ENCODE measurements around the gene CFAP58. TPM values are rescaled to one million over a fixed set of nuclear protein-coding genes. Genes with fewer than 3 reads are reported as not detected.

CFAP58 gene
- total RNA-seq, 1 donor from 2014 or later, result 0.12 TPM

- no peak for DNase-seq (ENCODE audit: low spot score)
Observed at GRCh38 chr10:104485632-104486031, 132.0 kb downstream of the CFAP58 start.

- no peak for DNase-seq (ENCODE audit: low spot score)
Observed at GRCh38 chr10:104486803-104487202, 133.2 kb downstream of the CFAP58 start.

DNA sequence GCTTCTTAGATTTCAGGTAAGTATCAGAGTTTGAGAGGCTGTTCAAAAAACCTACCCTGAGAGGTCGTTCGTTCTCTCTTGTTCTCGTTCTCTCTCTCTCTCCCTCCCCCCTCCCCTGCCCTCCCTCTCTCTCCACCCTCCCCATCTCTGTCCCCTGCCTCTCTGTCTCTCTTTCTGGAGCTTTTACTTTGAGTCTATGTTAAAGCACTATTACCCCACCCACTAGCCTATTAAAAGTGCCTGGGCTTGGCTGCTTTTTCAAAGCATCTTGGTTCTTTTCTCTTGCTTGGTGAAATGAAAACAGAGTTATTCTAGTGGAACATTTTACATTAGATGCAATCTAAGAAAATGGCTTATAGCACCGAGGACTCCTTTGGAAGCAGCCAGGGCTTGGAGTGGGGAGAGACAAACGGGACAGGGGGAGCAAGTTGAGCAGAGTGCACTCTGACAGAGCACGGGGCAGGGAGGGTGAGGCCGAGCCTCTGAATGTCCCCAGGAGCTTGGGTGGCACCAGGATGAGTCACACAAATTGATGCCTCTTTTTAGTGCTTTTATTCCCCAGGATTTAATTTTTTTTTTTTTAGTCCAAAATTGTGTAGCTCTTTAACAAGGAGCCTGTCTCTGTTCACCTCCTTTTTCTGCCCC lies 134.3 kb downstream of the CFAP58 start:
- no peak for DNase-seq (ENCODE audit: low spot score)

GRCh38 chr10:104488439-104488832 lies 134.8 kb downstream of the CFAP58 start:
- DNase-seq (ENCODE audit: low spot score), result no peak

DNA sequence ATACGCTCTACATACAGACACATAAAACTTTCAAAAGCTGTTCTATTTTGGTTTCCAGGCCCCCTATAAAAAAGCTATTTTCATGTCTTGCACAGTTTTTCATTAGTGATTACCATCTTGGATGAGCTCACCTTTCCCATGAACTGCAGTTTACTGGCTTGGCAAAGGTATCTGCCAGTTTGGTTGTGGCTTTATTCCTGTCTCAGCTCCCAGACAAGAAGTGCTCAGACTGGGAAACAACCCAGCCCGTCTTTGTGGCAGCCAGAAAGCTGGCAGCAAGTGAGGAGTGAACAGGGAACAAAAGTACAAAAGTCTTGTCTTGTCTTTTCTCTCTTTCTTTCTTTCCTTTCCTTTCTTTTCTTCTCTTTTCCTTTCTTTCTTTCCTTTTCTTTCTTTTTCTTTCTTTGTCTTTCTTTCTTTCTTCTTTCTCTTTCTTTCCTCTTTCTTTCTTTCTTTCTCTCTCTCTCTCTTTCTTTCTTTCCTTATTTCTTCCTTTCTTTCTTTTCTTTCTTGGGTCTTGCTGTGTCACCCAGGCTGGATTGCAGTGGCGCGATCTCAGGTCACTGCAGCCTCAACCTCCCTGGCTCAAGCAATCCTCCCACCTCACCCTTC lies 138.8 kb downstream of the CFAP58 start:
- DNase-seq (ENCODE audit: low spot score), result no peak

GRCh38 chr10:104498347-104499081 lies 144.9 kb downstream of the CFAP58 start:
- DNase-seq (ENCODE audit: low spot score), result no peak

GRCh38 chr10:104501449-104501848 lies 147.8 kb downstream of the CFAP58 start:
- DNase-seq (ENCODE audit: low spot score), result no peak

GRCh38 chr10:104501864-104502579 lies 148.4 kb downstream of the CFAP58 start:
- DNase-seq (ENCODE audit: low spot score), result no peak

DNA sequence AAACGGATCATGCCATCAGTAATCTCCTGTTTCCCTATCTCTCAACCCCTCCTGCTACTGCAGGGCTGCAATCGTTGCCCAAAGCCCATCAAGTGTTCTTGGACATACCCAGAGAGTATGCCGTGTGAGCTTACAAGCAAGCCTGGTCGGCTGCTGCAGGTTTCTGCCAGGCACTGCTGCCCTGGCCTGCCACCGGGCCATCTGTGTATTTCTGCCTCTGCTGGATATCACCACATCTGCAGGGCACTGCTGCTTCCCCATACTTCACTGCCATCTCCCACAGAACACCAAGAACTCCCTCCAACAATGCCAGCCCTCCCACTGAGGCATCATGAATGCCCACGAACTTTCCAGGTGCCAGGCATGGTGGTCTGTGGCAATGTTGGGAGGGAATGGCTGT lies 149.3 kb downstream of the CFAP58 start:
- no peak for DNase-seq (ENCODE audit: low spot score)

Other genes starting within 250 kb of the CFAP58 start
- gene SFR1, start 231.7 kb upstream of the CFAP58 start, total RNA-seq, result 5.1 TPM
- gene CFAP43, start 121.5 kb upstream of the CFAP58 start, total RNA-seq, result 1.9 TPM
- gene GSTO1, start 98.9 kb upstream of the CFAP58 start, total RNA-seq, result 95.0 TPM
- 17.2 TPM for gene GSTO2, start 84.6 kb upstream of the CFAP58 start, total RNA-seq
- 14.8 TPM for gene ITPRIP, start 15.4 kb upstream of the CFAP58 start, total RNA-seq